ENCODE measurements around the gene PNRC2.

PNRC2 gene

GRCh38 chr1:23958810-23959460 is 693 bp upstream of the PNRC2 start:
- Histone ChIP-seq H3K27ac (ENCODE audit: low read length) (peak overlapping the region; percentile 89), H3K4me1 (ENCODE audit: control insufficient read depth, low read depth, low read length) (no peaks in the 10 kb centered on the region), H3K4me3 (ENCODE audit: low read length) (peak overlapping the region; percentile 87)

DNA sequence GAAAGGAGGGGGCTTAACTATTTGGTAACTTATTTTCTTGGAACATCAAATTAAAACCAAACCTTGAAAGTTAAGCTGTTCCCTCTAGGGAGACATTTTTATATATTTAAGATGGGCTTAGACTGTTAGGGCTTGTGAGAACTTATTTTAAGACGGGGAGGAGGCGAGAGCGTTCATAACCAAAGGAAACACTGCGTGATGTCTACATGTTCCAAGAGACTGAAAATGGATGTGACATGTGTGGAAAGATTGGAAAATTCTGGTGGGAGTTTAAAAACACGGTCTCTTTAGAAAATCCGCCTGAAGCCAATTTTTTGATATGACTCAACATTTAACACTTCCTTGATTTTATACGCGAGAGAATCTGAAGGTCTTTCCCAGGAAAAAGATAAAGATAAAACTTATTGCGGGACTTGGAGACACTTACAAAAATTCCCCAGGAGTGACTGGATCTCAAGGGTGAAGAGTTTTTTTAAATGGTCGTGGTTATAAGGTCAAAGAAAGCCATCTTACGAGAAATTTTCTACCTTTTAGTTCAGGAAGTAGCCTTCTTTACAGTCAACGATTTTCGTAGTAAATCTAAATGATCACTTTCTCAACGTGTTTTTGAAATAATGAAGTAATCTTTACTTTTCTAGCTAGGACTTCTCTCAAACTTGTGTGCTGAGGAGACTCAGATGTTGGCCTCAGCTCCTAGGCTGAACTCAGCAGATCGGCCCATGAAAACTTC is 828 bp downstream of the PNRC2 start:
- H3K9me3 ChIP-seq (ENCODE audit: control insufficient read depth, low read depth, low read length) = no peaks in the 10 kb centered on the region
- peak overlapping the region; percentile 87 for H3K4me3 ChIP-seq (ENCODE audit: low read length)
- H3K9ac ChIP-seq (ENCODE audit: low read length) = peak overlapping the region; percentile 98
- H3K27me3 ChIP-seq (ENCODE audit: control insufficient read depth, insufficient read depth, low read length) = no peaks in the 10 kb centered on the region
- H3K36me3 ChIP-seq (ENCODE audit: control insufficient read depth, low read depth, low read length) = peaks cover 34% of the 10 kb centered on the region
- no peaks in the 10 kb centered on the region for H3K4me1 ChIP-seq (ENCODE audit: control insufficient read depth, low read depth, low read length)
- H3K27ac ChIP-seq (ENCODE audit: low read length) = peak overlapping the region; percentile 98

More at GRCh38 chr1:23958810-23959460, 693 bp upstream of the PNRC2 start:
- Histone ChIP-seq H3K9ac (ENCODE audit: low read length) (peak overlapping the region; percentile 98), H3K27me3 (ENCODE audit: control insufficient read depth, insufficient read depth, low read length) (no peaks in the 10 kb centered on the region), H3K9me3 (ENCODE audit: control insufficient read depth, low read depth, low read length) (no peaks in the 10 kb centered on the region), H3K36me3 (ENCODE audit: control insufficient read depth, low read depth, low read length) (peaks cover 19% of the 10 kb centered on the region)

GRCh38 chr1:23963617-23964234 is 4.1 kb downstream of the PNRC2 start:
- H3K4me1 ChIP-seq (ENCODE audit: control insufficient read depth, low read depth, low read length) = no peaks in the 10 kb centered on the region
- H3K36me3 ChIP-seq (ENCODE audit: control insufficient read depth, low read depth, low read length) = peaks cover 66% of the 10 kb centered on the region
- H3K27me3 ChIP-seq (ENCODE audit: control insufficient read depth, insufficient read depth, low read length) = no peaks in the 10 kb centered on the region
- H3K27ac ChIP-seq (ENCODE audit: low read length) = no peak overlapping the region
- H3K9ac ChIP-seq (ENCODE audit: low read length) = no peak overlapping the region
- H3K4me3 ChIP-seq (ENCODE audit: low read length) = no peak overlapping the region
- H3K9me3 ChIP-seq (ENCODE audit: control insufficient read depth, low read depth, low read length) = no peaks in the 10 kb centered on the region

DNA sequence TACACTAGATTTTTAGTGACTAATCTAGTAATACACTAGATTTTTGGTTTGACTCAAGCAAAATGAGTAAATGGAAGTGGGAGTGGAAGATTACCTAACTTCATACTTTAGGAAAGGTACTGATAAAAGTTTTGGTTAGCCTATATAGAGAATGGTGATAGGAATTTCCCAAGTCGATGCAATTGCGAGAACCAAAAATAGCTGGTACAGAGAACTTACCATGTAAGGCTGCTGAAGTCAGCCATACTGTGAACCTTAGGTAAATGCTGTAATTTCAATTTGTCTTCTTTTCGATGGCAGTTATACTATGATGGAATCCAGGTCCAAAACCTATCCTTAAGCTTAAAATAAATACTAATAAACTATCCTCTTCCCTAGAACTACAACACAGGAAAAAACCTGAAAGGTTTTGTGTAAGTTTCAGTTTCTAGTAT is 4.6 kb downstream of the PNRC2 start:
- Histone ChIP-seq H3K36me3 (ENCODE audit: control insufficient read depth, low read depth, low read length) (peaks cover 72% of the 10 kb centered on the region), H3K27ac (ENCODE audit: low read length) (no peak overlapping the region), H3K4me1 (ENCODE audit: control insufficient read depth, low read depth, low read length) (no peaks in the 10 kb centered on the region), H3K9me3 (ENCODE audit: control insufficient read depth, low read depth, low read length) (no peaks in the 10 kb centered on the region), H3K27me3 (ENCODE audit: control insufficient read depth, insufficient read depth, low read length) (no peaks in the 10 kb centered on the region), H3K4me3 (ENCODE audit: low read length) (no peak overlapping the region), H3K9ac (ENCODE audit: low read length) (no peak overlapping the region)

DNA sequence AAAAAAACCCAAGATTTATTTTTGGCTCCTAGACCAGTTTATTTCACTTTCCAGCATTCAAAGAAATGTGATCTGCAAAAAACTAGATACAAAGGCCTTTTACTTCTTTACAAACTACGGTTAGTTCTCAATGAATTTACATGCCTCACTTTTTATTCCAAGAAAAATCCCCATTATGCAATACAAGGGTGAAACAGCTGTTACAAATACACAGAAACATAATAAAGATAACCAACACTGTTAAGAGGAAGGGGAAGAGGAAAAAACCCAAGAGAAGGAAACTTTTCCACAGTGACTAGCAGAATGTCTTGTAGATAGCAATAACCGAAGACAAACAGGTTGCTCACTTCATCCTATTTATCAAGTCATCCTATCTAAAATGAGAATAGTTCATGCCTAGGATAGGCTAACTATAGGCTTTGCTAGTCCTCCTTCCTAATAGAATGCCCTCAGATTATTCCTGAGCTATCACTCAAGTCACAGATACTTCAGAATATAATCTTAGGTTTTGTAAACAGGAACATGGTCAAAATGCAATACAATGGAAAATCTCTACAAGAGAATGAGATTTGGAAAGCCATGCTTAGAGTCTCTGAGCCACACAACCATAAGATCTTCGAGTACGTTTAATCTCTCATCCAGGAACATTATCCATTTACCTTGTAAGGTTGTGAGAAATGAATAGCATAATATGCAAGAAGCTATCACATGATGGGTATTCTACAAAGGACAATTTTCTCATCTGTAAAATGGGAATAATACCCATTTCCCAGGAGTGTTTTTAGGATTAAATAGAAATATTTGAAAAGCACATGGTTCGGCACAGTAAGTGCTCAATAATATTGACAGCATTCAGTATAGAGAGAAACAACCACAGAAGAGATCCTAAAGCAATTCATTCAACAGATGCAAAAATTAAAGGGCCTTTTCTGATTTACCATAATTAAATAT is 5.4 kb downstream of the PNRC2 start:
- Histone ChIP-seq H3K36me3 (ENCODE audit: control insufficient read depth, low read depth, low read length) (peaks cover 79% of the 10 kb centered on the region), H3K27ac (ENCODE audit: low read length) (no peak overlapping the region), H3K9ac (ENCODE audit: low read length) (no peak overlapping the region), H3K4me3 (ENCODE audit: low read length) (no peak overlapping the region), H3K4me1 (ENCODE audit: control insufficient read depth, low read depth, low read length) (no peaks in the 10 kb centered on the region), H3K27me3 (ENCODE audit: control insufficient read depth, insufficient read depth, low read length) (no peaks in the 10 kb centered on the region), H3K9me3 (ENCODE audit: control insufficient read depth, low read depth, low read length) (no peaks in the 10 kb centered on the region)

DNA sequence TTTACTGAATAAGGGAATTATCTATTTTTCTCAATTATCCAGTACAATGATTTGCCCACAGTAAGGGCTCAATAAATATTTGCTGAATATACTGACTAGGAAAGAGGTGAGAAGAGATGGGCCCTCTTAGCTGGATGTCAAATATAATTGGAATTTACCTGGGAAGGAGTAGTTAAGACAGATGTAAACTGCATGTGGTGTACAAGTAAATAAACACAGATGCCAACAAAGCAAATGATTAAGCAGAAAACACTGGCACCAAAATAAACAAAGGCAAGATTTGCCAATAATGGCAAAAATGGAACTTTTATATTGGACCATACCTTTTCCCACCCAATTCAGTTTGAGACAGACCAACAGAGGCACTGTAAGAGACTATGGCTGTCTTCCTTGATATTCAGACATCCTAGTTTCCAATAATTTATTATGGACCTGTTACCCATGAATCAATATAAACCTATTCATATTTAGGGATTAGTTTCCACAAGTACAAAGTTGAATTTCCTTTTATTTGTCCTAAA is 7.4 kb downstream of the PNRC2 start:
- Histone ChIP-seq H3K27ac (ENCODE audit: low read length) (no peak overlapping the region), H3K36me3 (ENCODE audit: control insufficient read depth, low read depth, low read length) (peaks cover 87% of the 10 kb centered on the region), H3K27me3 (ENCODE audit: control insufficient read depth, insufficient read depth, low read length) (no peaks in the 10 kb centered on the region), H3K4me1 (ENCODE audit: control insufficient read depth, low read depth, low read length) (no peaks in the 10 kb centered on the region), H3K4me3 (ENCODE audit: low read length) (no peak overlapping the region), H3K9ac (ENCODE audit: low read length) (no peak overlapping the region), H3K9me3 (ENCODE audit: control insufficient read depth, low read depth, low read length) (no peaks in the 10 kb centered on the region)

- Histone ChIP-seq H3K27ac (ENCODE audit: low read length) (no peak overlapping the region), H3K36me3 (ENCODE audit: control insufficient read depth, low read depth, low read length) (peaks cover 90% of the 10 kb centered on the region), H3K4me3 (ENCODE audit: low read length) (no peak overlapping the region), H3K9ac (ENCODE audit: low read length) (no peak overlapping the region), H3K27me3 (ENCODE audit: control insufficient read depth, insufficient read depth, low read length) (no peaks in the 10 kb centered on the region), H3K9me3 (ENCODE audit: control insufficient read depth, low read depth, low read length) (no peaks in the 10 kb centered on the region), H3K4me1 (ENCODE audit: control insufficient read depth, low read depth, low read length) (no peaks in the 10 kb centered on the region)
These were observed 8.2 kb downstream of the PNRC2 start for GRCh38 chr1:23967871-23968270.

DNA sequence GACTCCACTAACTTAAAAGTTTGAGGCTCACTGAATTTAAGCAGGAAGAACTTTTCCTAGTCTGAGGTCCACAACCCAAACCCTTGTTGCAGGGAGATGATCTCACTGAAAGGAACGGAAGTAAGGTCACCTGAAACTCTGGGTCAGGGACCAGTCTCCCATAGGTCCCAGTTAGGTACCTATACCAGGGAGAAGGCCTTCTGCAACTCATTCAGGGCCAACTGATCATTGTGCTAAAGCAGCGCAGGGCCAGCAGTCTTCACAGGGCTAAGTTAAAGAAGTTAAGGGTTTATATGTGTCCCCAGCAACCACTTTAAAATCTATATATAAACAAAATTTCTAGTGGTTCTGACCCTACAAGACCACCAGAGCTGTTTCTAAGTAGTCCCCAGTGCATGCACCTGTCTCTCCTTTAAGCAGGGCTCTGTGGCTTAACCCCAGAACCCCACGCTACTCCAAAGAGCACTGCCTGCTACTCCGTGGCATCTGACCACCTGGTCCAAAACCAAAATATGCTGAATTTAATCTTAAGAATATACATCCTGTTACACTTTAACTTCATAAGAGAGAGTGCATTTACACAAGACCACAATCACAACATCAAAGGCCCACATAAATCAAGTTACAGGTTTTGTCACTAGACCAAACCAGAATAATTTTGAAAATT is 17.7 kb downstream of the PNRC2 start:
- Histone ChIP-seq H3K9ac (ENCODE audit: low read length) (peak overlapping the region; percentile 99), H3K36me3 (ENCODE audit: control insufficient read depth, low read depth, low read length) (peaks cover 56% of the 10 kb centered on the region)

DNA sequence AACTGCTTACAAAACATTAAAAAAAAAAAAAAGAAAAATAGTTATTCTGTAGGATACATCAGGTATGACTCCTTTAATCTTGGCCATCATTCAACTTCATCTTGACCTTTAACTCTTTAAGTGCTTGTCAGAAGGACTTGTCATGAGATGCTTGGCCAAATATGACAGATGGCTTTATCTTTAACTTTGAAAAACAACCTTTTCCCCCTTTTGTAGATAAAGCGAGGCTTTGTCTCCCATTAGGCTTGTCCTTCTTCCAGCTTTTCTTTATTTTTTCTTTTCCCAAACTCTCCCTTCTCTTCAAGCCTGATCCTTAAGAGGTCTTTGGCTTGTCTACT is 18.2 kb downstream of the PNRC2 start:
- peak overlapping the region; percentile 99 for H3K9ac ChIP-seq (ENCODE audit: low read length)
- peak overlapping the region; percentile 94 for H3K4me3 ChIP-seq (ENCODE audit: low read length)
- H3K36me3 ChIP-seq (ENCODE audit: control insufficient read depth, low read depth, low read length) = peaks cover 54% of the 10 kb centered on the region
- peaks cover 27% of the 10 kb centered on the region for H3K4me1 ChIP-seq (ENCODE audit: control insufficient read depth, low read depth, low read length)
- no peaks in the 10 kb centered on the region for H3K27me3 ChIP-seq (ENCODE audit: control insufficient read depth, insufficient read depth, low read length)
- no peak overlapping the region for H3K27ac ChIP-seq (ENCODE audit: low read length)
- no peaks in the 10 kb centered on the region for H3K9me3 ChIP-seq (ENCODE audit: control insufficient read depth, low read depth, low read length)

More for the DNA sequence above, 17.7 kb downstream of the PNRC2 start:
- no peaks in the 10 kb centered on the region for H3K9me3 ChIP-seq (ENCODE audit: control insufficient read depth, low read depth, low read length)
- peaks cover 27% of the 10 kb centered on the region for H3K4me1 ChIP-seq (ENCODE audit: control insufficient read depth, low read depth, low read length)
- no peaks in the 10 kb centered on the region for H3K27me3 ChIP-seq (ENCODE audit: control insufficient read depth, insufficient read depth, low read length)
- H3K4me3 ChIP-seq (ENCODE audit: low read length) = peak overlapping the region; percentile 94
- no peak overlapping the region for H3K27ac ChIP-seq (ENCODE audit: low read length)

GRCh38 chr1:23978805-23979204 is 19.2 kb downstream of the PNRC2 start:
- H3K4me3 ChIP-seq (ENCODE audit: low read length) = peak overlapping the region; percentile 94
- no peaks in the 10 kb centered on the region for H3K9me3 ChIP-seq (ENCODE audit: control insufficient read depth, low read depth, low read length)
- H3K9ac ChIP-seq (ENCODE audit: low read length) = peak overlapping the region; percentile 99
- H3K27ac ChIP-seq (ENCODE audit: low read length) = no peak overlapping the region
- peaks cover 45% of the 10 kb centered on the region for H3K36me3 ChIP-seq (ENCODE audit: control insufficient read depth, low read depth, low read length)
- peaks cover 27% of the 10 kb centered on the region for H3K4me1 ChIP-seq (ENCODE audit: control insufficient read depth, low read depth, low read length)
- no peaks in the 10 kb centered on the region for H3K27me3 ChIP-seq (ENCODE audit: control insufficient read depth, insufficient read depth, low read length)

Measured in iPS-18a (cell line).